Trophoblast cell (in vitro differentiated cells and primary cell): ENCODE data around the gene GGCX.
"Not testable (repeated sequence)": the region's sequence is repeated elsewhere in the genome, so short reads cannot be mapped to it uniquely, and the experiment has no call there.

Source experiments
- DNase-seq, 2 donors: peaks; one replicate each; pipeline ENCODE4 v3.0.0-alpha.2; 2016
- H2AFZ ChIP-seq: 2 replicates; pipeline ENCODE4 v1.6.1; 2013; ENCODE audit warnings: low read length, moderate library complexity, mild to moderate bottlenecking; ENCODE audit not compliant: insufficient read depth, poor library complexity
- H2AK5ac ChIP-seq: 2 replicates; pipeline ENCODE4 v1.6.1; 2013; ENCODE audit warnings: mild to moderate bottlenecking, low read length
- H2BK120ac ChIP-seq: 2 replicates; pipeline ENCODE4 v1.6.1; 2013; ENCODE audit warnings: low read length, mild to moderate bottlenecking, moderate library complexity; ENCODE audit not compliant: insufficient read depth, poor library complexity
- H2BK12ac ChIP-seq: 2 replicates; pipeline ENCODE4 v1.6.1; 2013; ENCODE audit warnings: mild to moderate bottlenecking, low read length, moderate library complexity
- H2BK5ac ChIP-seq: 2 replicates; pipeline ENCODE4 v1.6.1; 2013; ENCODE audit warnings: low read length, low read depth, moderate library complexity, mild to moderate bottlenecking; ENCODE audit not compliant: poor library complexity
- H3K14ac ChIP-seq: 2 replicates; pipeline ENCODE4 v1.6.1; 2013; ENCODE audit warnings: mild to moderate bottlenecking, low read length
- H3K18ac ChIP-seq: 2 replicates; pipeline ENCODE4 v1.6.1; 2013; ENCODE audit warnings: mild to moderate bottlenecking, low read length
- H3K23ac ChIP-seq: 2 replicates; pipeline ENCODE4 v1.6.1; 2013; ENCODE audit warnings: low read length
- H3K27ac ChIP-seq: 2 replicates; pipeline ENCODE4 v1.5.1; 2013; ENCODE audit warnings: low read depth, mild to moderate bottlenecking, inconsistent platforms, low read length, moderate library complexity
- H3K27me3 ChIP-seq: 2 replicates; pipeline ENCODE4 v1.6.1; 2013; ENCODE audit warnings: inconsistent platforms, mild to moderate bottlenecking, low read length, moderate library complexity; ENCODE audit not compliant: insufficient read depth
- H3K36me3 ChIP-seq, 2 experiments: 1 replicate in 1 of 2; 2 replicates in 1 of 2; pipeline ENCODE4 v1.6.1; 2013; ENCODE audit warnings: low read length in 2 of 2, mild to moderate bottlenecking in 2 of 2, moderate library complexity in 1 of 2; ENCODE audit not compliant: insufficient read depth in 2 of 2, control insufficient read depth in 1 of 2
- H3K4ac ChIP-seq: 2 replicates; pipeline ENCODE4 v1.6.1; 2013; ENCODE audit warnings: low read depth, mild to moderate bottlenecking, low read length, moderate library complexity
- H3K4me1 ChIP-seq, 2 experiments: 1 replicate in 1 of 2; 2 replicates in 1 of 2; pipeline ENCODE4 v1.6.1; 2013; ENCODE audit warnings: low read length in 2 of 2, mild to moderate bottlenecking in 2 of 2, moderate library complexity in 1 of 2; ENCODE audit not compliant: insufficient read depth in 2 of 2, control insufficient read depth in 1 of 2
- H3K4me2 ChIP-seq: 2 replicates; pipeline ENCODE4 v1.6.1; 2013; ENCODE audit warnings: inconsistent platforms, mild to moderate bottlenecking, low read length, moderate library complexity
- H3K4me3 ChIP-seq: 2 replicates; pipeline ENCODE4 v1.5.1; 2013; ENCODE audit warnings: mild to moderate bottlenecking, low read depth, low read length, inconsistent platforms
- H3K79me1 ChIP-seq: one replicate; pipeline ENCODE4 v1.6.1; 2013; ENCODE audit warnings: low read length
- H3K79me2 ChIP-seq: 2 replicates; pipeline ENCODE4 v1.6.1; 2013; ENCODE audit warnings: low read length, mild to moderate bottlenecking; ENCODE audit not compliant: control insufficient read depth, insufficient read depth, poor library complexity
- H3K9ac ChIP-seq: 2 replicates; pipeline ENCODE4 v1.6.1; 2013; ENCODE audit warnings: mild to moderate bottlenecking, low read length
- H3K9me3 ChIP-seq: 2 replicates; pipeline ENCODE4 v1.6.1; 2013; ENCODE audit warnings: low read depth, mild to moderate bottlenecking, control low read depth, inconsistent platforms, low read length; ENCODE audit not compliant: insufficient read depth
- H4K12ac ChIP-seq: 2 replicates; pipeline ENCODE4 v1.6.1; 2013; ENCODE audit warnings: low read depth, mild to moderate bottlenecking, low read length, moderate library complexity
- H4K8ac ChIP-seq: 2 replicates; pipeline ENCODE4 v1.6.1; 2013; ENCODE audit warnings: low read depth, mild to moderate bottlenecking, low read length, moderate library complexity
- H4K91ac ChIP-seq: one replicate; pipeline ENCODE4 v1.6.1; 2013; ENCODE audit warnings: low read depth, mild to moderate bottlenecking, low read length, moderate library complexity
- WGBS: extraction: QIAGEN DNeasy Blood & Tissue Kit; methylation state at CpG from one replicate; pipeline ENCODE4 v1.1.7; 2013; ENCODE audit warnings: missing lambda C conversion rate; ENCODE audit not compliant: insufficient read length, insufficient coverage; ENCODE audit errors: extremely low coverage; 5-methylcytosine and 5-hydroxymethylcytosine counted together

GGCX gene

GRCh38 chr2:85544915-85545779 lies 16.1 kb downstream of the GGCX start:
- H2AK5ac ChIP-seq, H3K23ac ChIP-seq, H3K18ac ChIP-seq, H2AFZ ChIP-seq, H3K27me3 ChIP-seq, H3K79me1 ChIP-seq, H3K4me3 ChIP-seq, H3K4me1 ChIP-seq, H3K27ac ChIP-seq, H3K9ac ChIP-seq, H3K4me2 ChIP-seq, H4K12ac ChIP-seq, H3K4ac ChIP-seq, H2BK12ac ChIP-seq, H2BK120ac ChIP-seq, H2BK5ac ChIP-seq, H3K79me2 ChIP-seq, H4K8ac ChIP-seq, H3K9me3 ChIP-seq, H3K14ac ChIP-seq, H4K91ac ChIP-seq: not testable (repeated sequence)
- DNase-seq, result peak in 1 of 2 donors; percentile 7
- no CpG with 5 or more reads among the region's 5 CpGs for WGBS
- H3K36me3 ChIP-seq, result peaks cover 14 to 52% of the 10 kb centered on the region in 2 experiments

GRCh38 chr2:85544254-85544691 lies 17.0 kb downstream of the GGCX start:
- not testable (repeated sequence) for H3K4me3 ChIP-seq, H2BK120ac ChIP-seq, H3K4me2 ChIP-seq, H3K9ac ChIP-seq, H3K4ac ChIP-seq, H3K18ac ChIP-seq, H4K91ac ChIP-seq, H3K23ac ChIP-seq, DNase-seq, H3K27ac ChIP-seq, H4K8ac ChIP-seq, H3K9me3 ChIP-seq, H3K27me3 ChIP-seq, H2AFZ ChIP-seq, H2BK12ac ChIP-seq, H4K12ac ChIP-seq, H3K4me1 ChIP-seq, H2AK5ac ChIP-seq, H3K14ac ChIP-seq, H3K79me1 ChIP-seq, H2BK5ac ChIP-seq
- Histone ChIP-seq H3K36me3 (peaks cover 14 to 48% of the 10 kb centered on the region in 2 experiments), H3K79me2 (peaks cover 11% of the 10 kb centered on the region)
- no CpG with 5 or more reads among the region's 3 CpGs for WGBS

GRCh38 chr2:85542777-85543176 lies 18.5 kb downstream of the GGCX start:
- no peak overlapping the region for H4K12ac ChIP-seq
- peaks cover 13 to 42% of the 10 kb centered on the region in 2 experiments for H3K36me3 ChIP-seq
- H3K27me3 ChIP-seq, result no peaks in the 10 kb centered on the region
- no peak for DNase-seq
- peaks cover 2% of the 10 kb centered on the region for H3K9me3 ChIP-seq
- no peak overlapping the region for H3K23ac ChIP-seq
- H4K8ac ChIP-seq, result no peak overlapping the region
- H3K79me1 ChIP-seq, result peaks cover 18% of the 10 kb centered on the region
- H2AK5ac ChIP-seq, result no peak overlapping the region
- H3K9ac ChIP-seq, result no peak overlapping the region
- WGBS, result no CpG with 5 or more reads among the region's 4 CpGs
- H3K4me3 ChIP-seq, result no peak overlapping the region
- H3K79me2 ChIP-seq, result peaks cover 23% of the 10 kb centered on the region
- H2BK120ac ChIP-seq, result no peak overlapping the region
- H3K4me2 ChIP-seq, result no peak overlapping the region
- H3K14ac ChIP-seq, result no peak overlapping the region
- H3K4me1 ChIP-seq, result peaks cover 0 to 3% of the 10 kb centered on the region in 2 experiments
- H2AFZ ChIP-seq, result no peak overlapping the region
- H4K91ac ChIP-seq, result no peak overlapping the region
- H2BK12ac ChIP-seq, result no peak overlapping the region
- H3K4ac ChIP-seq, result no peak overlapping the region
- no peak overlapping the region for H3K18ac ChIP-seq
- no peak overlapping the region for H2BK5ac ChIP-seq
- no peak overlapping the region for H3K27ac ChIP-seq

- Histone ChIP-seq H4K91ac (no peak overlapping the region), H3K9me3 (peaks cover 2% of the 10 kb centered on the region), H3K36me3 (peaks cover 11 to 39% of the 10 kb centered on the region in 2 experiments), H4K8ac (no peak overlapping the region), H4K12ac (no peak overlapping the region), H3K27ac (no peak overlapping the region), H3K79me1 (peaks cover 21% of the 10 kb centered on the region), H3K9ac (no peak overlapping the region), H3K27me3 (no peaks in the 10 kb centered on the region), H2BK5ac (no peak overlapping the region), H3K4me1 (peaks cover 0 to 7% of the 10 kb centered on the region in 2 experiments), H3K4me3 (no peak overlapping the region), H2BK120ac (no peak overlapping the region), H3K23ac (no peak overlapping the region), H3K18ac (no peak overlapping the region), H3K4ac (no peak overlapping the region), H2BK12ac (no peak overlapping the region), H3K79me2 (peaks cover 26% of the 10 kb centered on the region), H2AFZ (no peak overlapping the region), H3K14ac (no peak overlapping the region), H3K4me2 (no peak overlapping the region), H2AK5ac (no peak overlapping the region)
- no CpG with 5 or more reads among the region's 5 CpGs for WGBS
- no peak for DNase-seq
Observed at GRCh38 chr2:85541753-85542457, 19.4 kb downstream of the GGCX start.
